HG02571 (cell line): ENCODE measurements around the gene GULP1.
"Not testable (repeated sequence)": the region's sequence is repeated elsewhere in the genome, so short reads cannot be mapped to it uniquely, and the experiment has no call there.

Experiments used
- ATAC-seq: cut with Tn5 transposase; IDR thresholded peaks from one replicate; pipeline ENCODE4 v1.9.1; 2021; ENCODE audit warnings: mild to moderate bottlenecking, moderate library complexity; ENCODE audit not compliant: unreplicated experiment

Gene GULP1, protein sequence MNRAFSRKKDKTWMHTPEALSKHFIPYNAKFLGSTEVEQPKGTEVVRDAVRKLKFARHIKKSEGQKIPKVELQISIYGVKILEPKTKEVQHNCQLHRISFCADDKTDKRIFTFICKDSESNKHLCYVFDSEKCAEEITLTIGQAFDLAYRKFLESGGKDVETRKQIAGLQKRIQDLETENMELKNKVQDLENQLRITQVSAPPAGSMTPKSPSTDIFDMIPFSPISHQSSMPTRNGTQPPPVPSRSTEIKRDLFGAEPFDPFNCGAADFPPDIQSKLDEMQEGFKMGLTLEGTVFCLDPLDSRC

DNA sequence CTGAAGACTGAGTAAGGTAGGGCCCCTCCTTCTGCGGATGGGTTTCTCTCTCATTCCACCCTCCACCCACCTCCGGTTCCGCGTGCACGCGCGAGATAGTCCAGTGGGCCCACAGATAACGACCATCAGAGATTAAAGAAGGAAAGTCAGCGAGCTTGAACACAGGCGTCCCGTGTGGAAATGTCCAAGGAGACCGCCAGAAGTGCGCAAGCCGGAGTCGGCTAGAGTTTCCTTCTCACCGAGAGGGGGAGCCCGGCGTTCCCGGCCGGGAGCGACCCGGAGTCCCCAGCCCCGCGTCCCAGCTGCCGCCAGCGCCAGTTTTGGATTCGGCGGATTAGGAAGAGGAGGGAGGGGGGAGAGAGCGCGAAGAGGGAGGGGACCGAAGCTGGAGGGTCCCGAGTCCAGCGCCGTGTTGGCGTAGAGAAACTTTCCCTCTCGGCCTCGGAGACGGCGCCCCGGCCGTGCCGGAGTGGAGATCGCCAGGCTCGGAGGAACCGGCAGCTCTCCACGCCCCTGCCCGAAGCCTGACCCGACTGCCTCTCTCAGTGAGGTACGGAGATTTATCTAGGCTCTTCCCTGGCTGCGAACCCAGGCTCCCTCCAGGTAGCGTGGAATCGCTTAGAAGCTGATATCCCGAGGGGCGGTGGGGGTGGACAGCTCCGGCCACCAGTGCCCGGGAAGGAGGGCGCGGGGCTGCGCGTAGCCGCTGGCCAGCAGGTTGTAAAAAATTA lies at the start of gene GULP1:
Gene GULP1, plus strand, starts transcription at position 258 of the 731 bp plus-strand sequence. CDS start 185,829 bp downstream, outside the sequence.
- no peak for ATAC-seq

DNA sequence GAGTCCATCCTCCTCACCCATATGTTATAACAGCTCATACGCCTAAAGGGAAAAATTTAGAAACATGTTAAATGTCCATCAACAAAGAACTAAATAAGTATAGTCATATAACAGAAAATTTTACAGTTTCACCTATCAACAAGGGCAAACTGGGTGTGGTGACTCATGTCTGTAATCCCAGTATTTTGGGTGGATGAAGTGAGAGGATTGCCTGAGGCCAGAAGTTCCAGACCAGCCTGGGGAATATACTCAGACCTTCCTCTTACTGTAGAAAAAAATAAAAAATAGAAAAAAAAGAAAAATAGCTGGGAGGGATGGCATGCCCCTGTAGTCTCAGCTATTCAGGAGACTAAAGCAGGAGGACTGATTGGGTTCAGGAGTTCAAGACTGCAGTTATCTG lies 48.3 kb upstream of the GULP1 start:
- no peak for ATAC-seq

DNA sequence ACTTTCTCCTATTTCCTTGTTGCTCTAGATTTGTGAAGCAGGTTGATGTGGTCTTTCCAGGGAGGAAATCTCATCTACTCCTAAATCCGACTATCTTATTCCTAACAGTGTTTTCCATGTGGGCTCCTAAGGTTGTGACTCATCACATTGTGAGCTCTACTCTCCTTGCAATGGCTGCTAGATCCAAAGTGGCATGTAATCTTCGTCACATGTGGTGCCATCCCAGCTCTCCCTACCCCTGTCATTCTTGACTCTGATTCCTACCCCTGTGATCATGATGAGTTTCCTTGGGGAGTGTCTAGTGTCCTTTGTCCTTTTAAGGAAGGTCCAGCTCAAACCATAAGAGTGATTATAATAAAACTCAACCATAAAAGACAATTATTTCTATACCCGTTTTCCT lies 47.3 kb upstream of the GULP1 start:
- ATAC-seq = no peak

DNA sequence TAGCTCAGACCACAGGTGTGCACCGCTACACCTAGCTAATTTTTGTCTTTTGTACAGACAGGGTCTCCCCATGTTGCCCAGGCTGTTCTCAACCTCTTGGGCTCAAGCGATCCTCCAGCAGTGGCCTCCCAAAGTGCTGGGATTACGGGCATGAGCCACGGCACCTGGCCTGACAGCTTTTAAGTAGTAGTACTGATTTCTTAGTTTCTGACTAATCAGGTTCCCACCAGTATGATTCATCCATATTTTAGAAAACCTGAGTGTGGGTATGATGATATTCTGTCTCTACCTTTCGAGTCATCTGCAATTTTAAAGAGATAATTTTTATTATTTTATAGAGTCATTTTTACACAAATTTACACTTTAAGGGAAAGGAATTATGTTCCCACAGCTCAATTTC lies 46.4 kb upstream of the GULP1 start:
- no peak for ATAC-seq

DNA sequence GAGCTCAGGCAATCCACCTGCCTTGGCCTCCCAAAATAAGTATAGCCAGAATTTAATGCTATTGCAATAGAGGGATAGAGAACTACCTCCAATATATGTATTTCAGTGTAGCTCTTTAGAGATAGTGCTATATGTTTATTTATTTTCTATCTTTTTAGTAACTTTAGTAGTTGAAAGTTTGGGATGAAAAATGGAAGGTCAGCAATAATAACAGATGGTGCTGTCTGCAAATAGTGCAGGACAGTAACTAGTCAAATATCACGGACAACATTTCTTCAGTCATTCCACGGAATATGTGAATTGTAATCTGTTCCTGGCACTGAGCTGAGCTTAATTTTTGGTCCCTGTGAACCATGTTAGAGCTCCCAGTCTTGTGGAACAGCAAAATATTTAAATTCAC lies 43.2 kb upstream of the GULP1 start:
- ATAC-seq = no peak

DNA sequence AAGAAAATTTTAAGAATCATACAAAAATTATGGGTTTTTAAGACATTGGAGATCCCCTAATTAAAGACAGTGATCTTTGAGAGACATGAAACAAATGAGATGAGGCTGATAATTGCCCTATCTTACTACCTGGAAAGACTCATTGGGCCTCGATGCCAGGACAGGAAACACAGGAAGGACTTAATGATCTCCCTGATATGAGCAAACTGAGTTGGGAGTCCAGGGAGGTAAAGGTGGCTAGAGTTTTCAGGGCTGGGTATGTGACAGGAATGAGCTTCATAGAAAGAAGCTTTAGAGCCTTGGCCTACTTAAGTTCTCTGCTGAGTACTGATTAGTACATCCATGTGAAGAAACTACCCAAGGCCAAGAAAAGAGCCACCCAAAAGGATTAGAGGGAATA lies 40.6 kb upstream of the GULP1 start:
- no peak for ATAC-seq

DNA sequence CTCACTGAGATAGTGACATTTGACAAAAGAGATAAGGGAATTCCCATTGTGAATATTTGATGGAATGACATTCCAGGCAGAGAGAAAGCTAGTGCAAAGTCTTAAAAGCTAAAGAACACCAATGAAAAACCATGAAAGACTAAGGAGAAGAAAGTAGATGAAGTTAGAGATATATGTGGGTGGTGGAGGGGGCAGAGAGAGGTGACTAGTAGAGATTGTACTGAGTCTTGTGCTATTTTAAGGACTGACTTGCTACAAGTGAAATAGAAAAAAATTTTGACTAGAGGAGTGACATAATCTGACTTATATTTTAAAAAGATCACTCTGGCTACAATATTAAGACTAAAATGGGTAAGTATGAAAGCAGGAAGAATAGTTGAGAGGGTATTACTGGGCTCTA lies 35.3 kb upstream of the GULP1 start:
- ATAC-seq = no peak

DNA sequence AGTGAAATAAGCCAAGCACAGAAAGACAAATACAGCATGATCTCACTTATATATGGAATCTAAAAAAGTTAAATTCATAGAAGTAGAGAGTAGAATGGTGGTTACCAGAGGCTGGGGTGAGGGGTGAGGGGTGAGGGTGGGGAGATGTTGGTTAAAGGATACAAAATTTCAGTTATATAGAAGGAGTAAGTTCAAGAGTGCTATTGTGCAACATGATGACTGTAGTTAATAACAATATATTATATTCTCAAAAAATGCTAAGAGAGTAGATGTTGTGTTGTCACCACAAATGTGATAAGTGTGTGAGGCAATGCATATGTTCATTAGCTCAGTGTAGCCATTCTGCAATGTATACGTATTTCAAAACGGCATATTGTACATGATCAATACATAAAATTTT lies 26.4 kb upstream of the GULP1 start:
- no peak for ATAC-seq

DNA sequence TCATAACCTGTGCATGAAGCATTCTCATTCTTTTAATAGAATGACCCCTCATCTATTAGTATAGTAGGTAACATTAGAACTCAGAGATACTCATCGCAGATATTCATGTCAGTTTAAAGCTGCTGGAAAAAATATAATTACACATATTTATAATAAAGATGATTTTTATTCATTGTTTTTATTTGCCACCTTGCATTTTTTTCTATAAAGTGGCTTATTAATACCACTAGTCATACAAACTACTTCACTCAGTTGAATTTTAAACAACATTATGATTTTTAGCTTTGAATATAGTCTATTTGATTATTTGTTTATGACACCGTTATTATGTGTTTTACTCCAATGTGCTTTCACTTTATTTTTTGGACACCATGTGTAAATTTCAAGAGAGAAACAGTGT lies 23.9 kb upstream of the GULP1 start:
- ATAC-seq = no peak

DNA sequence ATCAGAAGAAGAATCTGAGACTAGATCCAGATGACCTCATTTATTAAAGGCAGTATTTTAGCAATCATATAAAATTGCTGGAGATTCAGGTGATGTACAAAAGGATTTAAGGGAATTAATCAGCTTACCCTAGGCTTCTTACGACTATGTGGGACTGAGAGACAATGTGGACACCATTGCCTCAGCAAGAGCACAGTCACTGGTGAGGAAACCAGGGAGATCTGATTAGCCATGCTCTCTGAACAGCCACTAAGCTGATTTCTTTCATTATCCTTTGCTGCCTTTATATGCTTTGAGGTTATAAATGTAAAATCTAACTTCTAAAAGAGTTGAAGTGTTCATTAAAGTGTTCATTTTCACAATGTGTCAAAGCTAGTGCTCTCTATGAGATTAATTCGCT lies 22.7 kb upstream of the GULP1 start:
- ATAC-seq = no peak

DNA sequence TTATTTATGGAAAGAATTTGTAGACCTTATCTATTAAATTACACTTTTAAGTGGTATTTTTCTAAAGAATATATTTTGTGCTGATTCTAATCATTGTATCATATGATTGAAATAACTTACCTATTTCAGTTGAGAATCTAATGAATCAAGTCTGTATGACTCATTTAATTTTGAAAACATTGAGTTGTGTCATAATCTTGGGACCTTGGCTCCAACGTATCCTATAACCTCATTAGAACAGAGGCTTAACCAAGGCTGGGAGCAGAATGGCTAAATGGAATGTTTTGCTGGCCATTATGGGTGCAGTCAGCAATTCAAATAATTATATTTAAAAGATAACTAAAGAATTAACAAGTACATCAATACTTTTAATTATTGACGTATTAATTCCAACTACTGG lies 19.6 kb upstream of the GULP1 start:
- no peak for ATAC-seq

DNA sequence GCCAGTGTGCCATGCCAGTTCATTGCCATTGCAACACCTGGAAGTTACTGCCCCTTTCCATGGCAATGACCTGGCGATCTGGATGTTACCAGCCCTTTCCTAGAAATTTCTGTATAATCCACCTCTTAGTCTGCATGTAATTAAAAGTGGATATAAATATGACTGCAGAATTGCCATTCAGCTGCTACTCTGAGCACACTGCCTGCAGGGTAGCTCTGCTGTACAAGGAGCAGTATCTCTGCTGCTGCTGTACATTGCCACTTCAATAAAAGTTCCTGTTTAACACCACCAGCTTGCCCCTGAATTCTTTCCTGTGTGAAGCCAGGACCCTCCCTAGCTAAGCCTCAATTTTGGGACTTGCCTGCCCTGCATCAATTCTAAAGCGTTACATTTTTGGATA lies 17.4 kb upstream of the GULP1 start:
- no peak for ATAC-seq

DNA sequence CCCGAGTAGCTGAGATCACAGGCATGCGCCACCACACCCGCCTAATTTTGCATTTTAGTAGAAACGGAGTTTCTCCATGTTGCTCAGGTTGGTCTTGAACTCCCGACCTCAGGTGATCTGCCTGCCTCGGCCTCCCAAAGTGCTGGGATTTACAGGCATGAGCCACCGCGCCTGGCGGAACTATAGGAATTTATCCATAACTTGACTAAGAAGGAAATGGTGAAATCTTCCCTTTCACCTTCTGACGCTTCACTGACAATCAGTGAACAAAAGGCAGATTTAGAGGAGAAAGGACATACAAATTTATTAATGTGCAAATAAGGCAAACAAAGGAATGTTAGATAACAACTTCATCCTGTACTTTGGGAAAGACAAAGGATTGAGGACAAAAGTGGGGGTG lies 15.4 kb upstream of the GULP1 start:
- ATAC-seq = no peak

DNA sequence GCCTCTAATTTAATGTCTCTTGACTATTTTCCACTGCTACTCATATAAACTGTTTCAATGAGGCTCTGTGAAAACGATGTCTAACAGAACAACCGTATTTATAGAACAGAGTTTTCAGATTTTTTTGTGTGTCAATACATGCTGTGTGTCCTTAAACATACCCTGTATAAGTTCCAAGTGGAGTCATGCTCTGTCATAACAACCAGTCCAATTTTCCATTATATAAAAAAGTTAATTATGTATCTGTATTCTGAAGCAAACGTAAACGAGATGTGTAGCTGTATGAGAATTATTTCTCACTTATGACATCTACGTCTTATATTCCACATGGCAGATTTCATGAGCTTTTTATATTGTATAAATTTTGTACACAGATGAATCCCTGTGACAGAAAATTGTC lies 13.9 kb upstream of the GULP1 start:
- no peak for ATAC-seq

DNA sequence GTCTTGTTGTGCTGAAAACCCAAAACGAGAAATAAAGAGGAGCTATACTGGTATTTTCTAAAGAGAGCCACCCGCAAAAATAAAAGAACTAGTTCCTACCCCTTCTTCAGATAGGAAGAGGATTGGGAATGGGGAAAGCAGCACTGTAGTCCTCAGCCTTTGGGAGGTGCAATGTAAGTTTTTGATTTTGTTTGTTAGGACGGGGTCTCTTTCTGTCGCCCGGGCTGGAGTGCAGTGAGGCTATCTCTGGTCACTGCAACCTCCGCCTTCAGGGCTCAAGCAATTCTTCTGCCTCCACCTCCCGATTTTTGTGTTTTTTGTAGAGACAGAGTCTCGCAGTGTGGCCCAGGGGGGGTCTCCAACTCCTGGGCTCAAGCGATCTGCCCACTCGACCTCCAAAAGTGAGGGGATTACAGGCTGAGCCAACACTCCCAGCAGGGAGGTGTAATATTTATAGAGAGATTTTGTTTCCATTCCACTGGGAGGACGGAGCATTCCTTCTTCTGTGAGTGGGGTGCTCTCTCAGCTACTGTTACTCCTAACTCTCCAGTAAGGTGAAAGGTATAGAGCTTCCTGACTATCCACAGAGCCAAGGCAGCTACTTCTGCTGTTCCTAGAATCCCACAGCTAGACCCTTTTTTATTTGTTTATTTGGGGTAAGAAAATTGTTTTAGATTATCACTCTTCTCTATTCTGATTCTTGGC lies 13.1 kb upstream of the GULP1 start:
- ATAC-seq = no peak

DNA sequence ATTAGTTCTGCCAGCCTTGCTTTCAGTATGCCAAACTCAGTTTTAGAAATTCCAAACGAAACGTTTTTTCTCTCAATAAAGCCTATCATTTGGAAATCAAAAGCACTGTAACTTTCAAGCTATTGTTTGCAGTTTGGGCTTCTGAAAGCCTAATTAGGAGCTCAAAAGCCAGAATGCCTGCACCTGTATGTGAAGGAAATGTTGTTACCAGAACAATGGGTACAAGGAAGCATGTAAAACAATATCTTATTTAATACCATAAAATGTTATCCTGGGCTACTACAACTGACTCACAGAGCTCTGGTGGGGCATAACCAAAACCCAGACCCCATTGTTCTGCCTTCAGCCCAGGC lies 12.6 kb upstream of the GULP1 start:
- ATAC-seq = no peak

DNA sequence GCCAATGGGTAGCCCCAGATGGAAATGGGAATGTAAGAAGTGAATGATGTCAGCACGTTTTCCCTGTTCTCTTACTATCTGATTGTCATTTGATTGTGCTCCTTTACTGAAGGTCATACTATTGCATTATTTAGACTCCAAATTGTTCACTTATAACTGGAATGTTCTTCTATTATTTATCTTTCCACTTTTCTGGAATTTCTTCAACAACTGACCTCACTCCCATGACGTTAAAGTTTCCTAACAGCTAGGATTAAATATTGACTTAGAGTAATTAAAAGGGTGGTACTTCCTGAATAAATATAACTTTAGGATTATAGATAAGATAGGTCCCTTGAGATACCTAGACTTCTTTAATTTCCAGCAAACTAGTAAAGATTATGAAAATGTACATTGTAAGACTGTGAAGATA lies 10.9 kb upstream of the GULP1 start:
- no peak for ATAC-seq

DNA sequence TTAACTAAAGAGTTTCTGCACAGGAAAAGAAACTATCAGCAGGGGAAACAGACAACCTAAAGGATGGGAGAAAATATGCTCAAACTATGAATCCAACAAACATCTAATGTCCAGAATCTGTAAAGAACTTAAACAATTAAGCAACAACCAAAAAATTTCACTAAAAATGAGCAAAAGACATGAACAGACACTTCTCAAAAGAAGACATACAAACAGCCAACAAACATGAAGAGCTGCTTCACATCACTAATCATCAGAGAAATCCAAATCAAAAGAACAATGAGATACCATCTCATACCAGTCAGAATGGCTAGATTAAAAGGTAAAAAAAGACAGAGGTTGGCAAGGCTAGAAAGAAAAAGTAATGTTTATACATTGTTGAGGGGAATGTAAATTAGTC lies 8.8 kb upstream of the GULP1 start:
- ATAC-seq = no peak

DNA sequence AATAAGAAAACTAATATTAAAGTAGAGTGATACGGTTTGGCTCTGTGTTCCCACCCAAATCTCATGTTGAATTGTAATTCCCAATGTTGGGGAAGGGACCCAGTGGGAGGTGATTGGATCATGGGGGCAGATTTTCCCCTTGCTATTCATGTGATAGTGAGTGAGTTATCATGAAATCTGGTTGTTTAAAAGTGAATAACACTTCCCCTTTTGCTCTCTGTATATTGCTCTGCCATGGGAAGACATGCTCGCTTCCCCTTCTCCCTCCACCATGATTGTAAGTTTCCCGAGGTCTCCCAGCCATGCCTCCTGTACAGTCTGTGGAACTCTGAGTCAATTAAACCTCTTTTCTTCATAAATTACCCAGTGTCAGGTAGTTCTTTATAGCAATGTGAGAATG lies 7.4 kb upstream of the GULP1 start:
- not testable (repeated sequence) for ATAC-seq

DNA sequence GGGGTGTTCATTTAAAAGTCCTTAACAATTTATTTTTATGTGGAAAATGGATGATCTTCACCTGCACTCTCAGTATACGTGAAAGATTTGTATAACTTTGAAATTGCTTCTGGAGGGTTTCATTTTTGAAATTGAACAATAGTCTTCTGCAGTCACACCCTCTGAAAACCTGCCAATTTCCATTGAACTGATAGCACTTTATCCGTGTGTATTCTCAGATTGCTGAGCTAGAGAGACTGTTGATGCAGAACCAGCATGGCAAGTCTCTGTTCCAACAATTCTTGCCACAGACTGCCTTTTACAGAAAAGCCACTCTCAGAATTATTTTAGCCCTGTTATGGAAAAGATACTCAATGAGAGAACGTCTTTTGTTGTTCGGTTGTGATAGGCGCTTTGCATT lies 6.6 kb upstream of the GULP1 start:
- ATAC-seq = no peak

DNA sequence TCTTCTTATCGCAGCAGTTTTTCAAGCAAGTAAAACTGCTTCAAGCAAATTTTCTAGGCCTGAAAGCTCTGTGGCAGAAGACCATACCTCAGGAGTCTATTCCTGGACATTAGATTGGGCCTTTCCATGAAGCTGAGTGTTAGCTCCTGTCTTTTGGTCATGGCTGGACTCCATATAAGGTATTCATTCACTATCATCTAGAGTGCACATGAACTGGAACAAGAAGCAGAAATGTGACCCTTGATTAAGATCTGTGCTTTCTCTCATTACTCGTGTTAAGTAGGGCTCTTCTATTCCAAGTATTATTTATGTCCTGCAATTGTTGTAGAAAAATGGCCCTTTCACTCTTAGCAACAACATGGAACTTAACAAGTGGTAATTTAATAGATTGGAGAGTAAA lies 5.9 kb upstream of the GULP1 start:
- ATAC-seq = no peak

DNA sequence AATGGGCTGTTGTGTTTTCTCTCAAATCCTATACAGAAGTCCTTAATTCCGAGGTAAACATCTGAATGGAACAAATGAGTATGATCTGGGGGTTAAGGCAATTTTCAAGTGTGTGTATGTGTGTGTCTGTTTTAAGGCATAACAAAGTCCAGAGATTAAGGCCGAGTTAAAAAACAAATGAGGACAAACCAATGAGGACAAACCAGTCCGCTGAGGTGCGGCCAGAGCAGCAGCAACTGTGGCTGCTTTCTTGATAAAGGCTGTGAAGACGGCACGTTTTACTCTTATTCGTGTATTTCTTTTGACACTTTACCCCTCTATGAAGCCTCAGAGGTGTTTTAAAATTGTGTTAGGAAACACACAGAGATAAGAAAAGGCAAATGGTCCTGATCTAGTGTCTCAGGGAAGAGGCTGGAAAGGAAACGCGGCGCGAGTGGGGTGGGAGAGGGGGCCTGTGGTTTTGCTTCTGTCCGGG lies 495 bp upstream of the GULP1 start:
- ATAC-seq = no peak
